Upper lobe of left lung (tissue), 6 donors: ENCODE measurements around the gene MAPK12. TPM values are rescaled to one million over a fixed set of nuclear protein-coding genes. Genes with fewer than 3 reads are reported as not detected.
A peak's percentile ranks its signal among the peaks of the same experiment; 100 is the strongest.

ENCODE experiments used
- ATAC-seq, 2 donors: fragments of 200-7000 bp; cut with Tn5 transposase; one replicate each; pipeline ENCODE4 v1.9.1; 2022; ENCODE audit warnings: mild to moderate bottlenecking in 2 of 2, moderate library complexity in 2 of 2; ENCODE audit not compliant: low FRiP score in 2 of 2
- DNase-seq, 2 donors: peaks; one replicate each; pipeline ENCODE4 v3.0.0-alpha.2; 2019 to 2020
- H3K27ac ChIP-seq, 4 donors: fragments of 200-600 bp; sonication (generic); one replicate each; pipeline ENCODE4 v1.5.1; 2016 to 2019
- H3K27me3 ChIP-seq, 4 donors: fragments of 200-600 bp; sonication (generic); one replicate each; pipeline ENCODE4 v1.5.1; 2017 to 2019
- H3K36me3 ChIP-seq, 4 donors: fragments of 200-600 bp; sonication (generic); one replicate each; pipeline ENCODE4 v1.5.1; 2016 to 2019
- H3K4me1 ChIP-seq, 4 donors: fragments of 200-600 bp; sonication (generic); one replicate each; pipeline ENCODE4 v1.5.1; 2018 to 2019
- H3K4me3 ChIP-seq, 4 donors: fragments of 200-600 bp; sonication (generic); one replicate each; pipeline ENCODE4 v1.5.1; 2017 to 2019; ENCODE audit warnings: mild to moderate bottlenecking in 2 of 4, moderate library complexity in 1 of 4
- H3K9me3 ChIP-seq, 4 donors: fragments of 200-600 bp; sonication (generic); one replicate each; pipeline ENCODE4 v1.5.1; 2018 to 2019
- EP300 ChIP-seq, 4 donors: sonication (generic); formaldehyde crosslinking; IDR thresholded peaks; one replicate each; pipeline ENCODE4 v1.5.1; 2017; ENCODE audit warnings: antibody characterized with exemption in 4 of 4, control low read depth in 2 of 4
- POLR2A ChIP-seq, 4 donors: fragments of 450-650 bp; IDR thresholded peaks; one replicate each; pipeline ENCODE4 v1.5.1; 2016 to 2017; ENCODE audit warnings: antibody characterized with exemption in 4 of 4, mild to moderate bottlenecking in 2 of 4
- POLR2AphosphoS5 ChIP-seq, 2 donors: sonication (generic); formaldehyde crosslinking; IDR thresholded peaks; one replicate each; pipeline ENCODE4 v1.5.1; 2017; ENCODE audit warnings: antibody characterized with exemption in 2 of 2
- WGBS, 2 donors: methylation state at CpG; one replicate each; pipeline ENCODE4 v1.1.5; 2017 to 2018; 5-methylcytosine and 5-hydroxymethylcytosine counted together
- total RNA-seq, 6 donors: library from RNA; depleted of rRNA in 4 of 6; stranded (reverse); fragments of >200 nt in 4 of 6; gene quantifications; one replicate each; pipeline versions ENCODE4 v1.1.0 to v1.2.1, GENCODE V29; 2016 to 2021
- TF ChIP-seq, protein P1 (sequence below), 6 experiments: fragments of 450-650 bp in 4 of 6; fragments of 200-600 bp in 2 of 6; sonication (generic) in 2 of 6; IDR thresholded peaks; one replicate each; pipeline ENCODE4 v1.5.1; 2016 to 2019; ENCODE audit warnings: antibody characterized with exemption in 6 of 6
- donor health status: DM: no; HTN: no; CAD: no; lungs with moderate emphysema.
- donor health status: DM: no; HTN: yes; CAD: no; lungs with severe emphysema.

The MAPK12 gene
- total RNA-seq, 6 donors from 2014 or later, result 3.1 to 19.2 (median 10.1) TPM

DNA sequence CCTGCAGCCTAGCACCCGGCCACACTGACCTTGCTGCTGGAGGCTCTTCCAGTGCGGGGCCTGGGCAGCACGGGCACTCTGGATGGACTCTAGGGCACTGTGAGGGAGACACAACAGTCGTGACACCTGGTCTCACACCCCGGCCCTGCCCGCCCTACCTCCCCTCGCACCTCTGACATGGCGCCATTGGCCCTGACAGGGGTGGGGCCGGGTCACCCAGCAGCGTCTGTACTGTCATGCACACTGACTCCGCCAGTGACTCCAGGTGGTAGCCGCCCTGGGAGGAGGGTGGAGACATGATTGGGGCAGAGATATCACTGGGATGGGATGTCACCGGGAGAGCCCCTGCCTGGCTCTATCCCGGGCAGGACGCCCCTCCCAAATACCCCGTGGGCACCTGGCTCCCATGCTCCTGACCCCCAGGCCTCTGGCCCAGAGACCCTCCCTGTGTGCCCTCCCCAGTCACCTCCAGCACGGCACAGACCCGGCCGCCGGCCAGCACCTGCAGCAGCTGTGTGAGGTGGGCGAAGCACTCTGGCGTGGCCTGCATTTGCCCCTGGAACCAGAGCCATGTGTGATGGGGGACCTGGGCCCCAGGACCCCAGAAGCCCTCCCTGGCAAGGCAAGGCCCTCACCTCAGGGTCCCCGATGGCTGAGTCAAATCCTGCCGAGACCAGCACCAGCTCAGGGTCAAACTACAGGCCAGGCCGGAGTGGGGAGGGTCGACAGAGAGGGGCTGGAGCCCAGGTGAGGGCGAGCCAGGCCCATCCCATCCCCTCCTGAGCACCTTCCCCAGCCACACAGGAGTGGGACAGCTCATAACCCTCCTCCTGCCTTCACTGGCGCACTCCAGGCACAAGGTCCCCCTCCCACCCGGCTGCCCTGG lies 13.0 kb downstream of the MAPK12 start:
- WGBS, 2 donors, result 92 to 98% methylated on average over 8 to 20 of the region's 29 CpGs
- Histone ChIP-seq H3K4me1 (peaks cover 36 to 73% (median 45%) of the 10 kb centered on the region in 4 donors), H3K27me3 (no peaks in the 10 kb centered on the region), H3K4me3 (no peak overlapping the region), H3K36me3 (peaks cover 3 to 30% (median 21%) of the 10 kb centered on the region in 4 donors), H3K9me3 (no peaks in the 10 kb centered on the region), H3K27ac (no peak overlapping the region)
- no peak for TF ChIP-seq POLR2A (IDR thresholded peaks at IDR 0.05)
- TF ChIP-seq EP300 (IDR thresholded peaks at IDR 0.05), result no peak
- TF ChIP-seq, protein P1, sequence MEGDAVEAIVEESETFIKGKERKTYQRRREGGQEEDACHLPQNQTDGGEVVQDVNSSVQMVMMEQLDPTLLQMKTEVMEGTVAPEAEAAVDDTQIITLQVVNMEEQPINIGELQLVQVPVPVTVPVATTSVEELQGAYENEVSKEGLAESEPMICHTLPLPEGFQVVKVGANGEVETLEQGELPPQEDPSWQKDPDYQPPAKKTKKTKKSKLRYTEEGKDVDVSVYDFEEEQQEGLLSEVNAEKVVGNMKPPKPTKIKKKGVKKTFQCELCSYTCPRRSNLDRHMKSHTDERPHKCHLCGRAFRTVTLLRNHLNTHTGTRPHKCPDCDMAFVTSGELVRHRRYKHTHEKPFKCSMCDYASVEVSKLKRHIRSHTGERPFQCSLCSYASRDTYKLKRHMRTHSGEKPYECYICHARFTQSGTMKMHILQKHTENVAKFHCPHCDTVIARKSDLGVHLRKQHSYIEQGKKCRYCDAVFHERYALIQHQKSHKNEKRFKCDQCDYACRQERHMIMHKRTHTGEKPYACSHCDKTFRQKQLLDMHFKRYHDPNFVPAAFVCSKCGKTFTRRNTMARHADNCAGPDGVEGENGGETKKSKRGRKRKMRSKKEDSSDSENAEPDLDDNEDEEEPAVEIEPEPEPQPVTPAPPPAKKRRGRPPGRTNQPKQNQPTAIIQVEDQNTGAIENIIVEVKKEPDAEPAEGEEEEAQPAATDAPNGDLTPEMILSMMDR (IDR thresholded peaks at IDR 0.05), result no peak
- TF ChIP-seq POLR2AphosphoS5 (IDR thresholded peaks at IDR 0.05), result no peak
- DNase-seq (peak in 1 of 2 donors; percentile 78), ATAC-seq (no peak)

DNA sequence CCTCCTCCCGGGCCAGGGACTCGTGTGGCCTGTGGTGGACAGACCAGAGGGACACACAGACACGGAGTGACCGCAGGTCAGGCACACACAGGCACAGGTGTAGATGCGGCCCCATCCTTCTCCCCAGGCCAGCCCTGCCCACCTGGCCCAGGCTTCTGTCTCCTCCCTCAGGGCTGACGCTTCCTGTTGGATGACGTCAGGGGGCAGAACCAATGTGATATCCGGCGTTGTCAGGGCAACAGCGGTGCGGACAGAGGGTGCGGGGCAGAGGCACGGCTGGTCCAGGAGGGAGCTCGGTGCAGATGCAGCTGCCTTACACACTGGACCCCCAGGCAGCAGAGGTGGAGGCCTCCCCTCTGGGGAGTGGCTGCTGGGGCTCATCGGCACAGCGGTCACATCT lies 13.7 kb downstream of the MAPK12 start:
- Histone ChIP-seq H3K9me3 (no peaks in the 10 kb centered on the region), H3K27ac (no peak overlapping the region), H3K4me1 (peaks cover 43 to 80% (median 51%) of the 10 kb centered on the region in 4 donors), H3K4me3 (no peak overlapping the region), H3K27me3 (no peaks in the 10 kb centered on the region), H3K36me3 (peaks cover 3 to 30% (median 21%) of the 10 kb centered on the region in 4 donors)
- DNase-seq, result peak in 1 of 2 donors; percentile 76
- TF ChIP-seq POLR2A (IDR thresholded peaks at IDR 0.05) (no peak), EP300 (IDR thresholded peaks at IDR 0.05) (no peak), POLR2AphosphoS5 (IDR thresholded peaks at IDR 0.05) (no peak)
- TF ChIP-seq, protein P1 (IDR thresholded peaks at IDR 0.05), result no peak
- 57 to 64% methylated on average over 7 to 14 of the region's 16 CpGs for WGBS, 2 donors
- no peak for ATAC-seq

DNA sequence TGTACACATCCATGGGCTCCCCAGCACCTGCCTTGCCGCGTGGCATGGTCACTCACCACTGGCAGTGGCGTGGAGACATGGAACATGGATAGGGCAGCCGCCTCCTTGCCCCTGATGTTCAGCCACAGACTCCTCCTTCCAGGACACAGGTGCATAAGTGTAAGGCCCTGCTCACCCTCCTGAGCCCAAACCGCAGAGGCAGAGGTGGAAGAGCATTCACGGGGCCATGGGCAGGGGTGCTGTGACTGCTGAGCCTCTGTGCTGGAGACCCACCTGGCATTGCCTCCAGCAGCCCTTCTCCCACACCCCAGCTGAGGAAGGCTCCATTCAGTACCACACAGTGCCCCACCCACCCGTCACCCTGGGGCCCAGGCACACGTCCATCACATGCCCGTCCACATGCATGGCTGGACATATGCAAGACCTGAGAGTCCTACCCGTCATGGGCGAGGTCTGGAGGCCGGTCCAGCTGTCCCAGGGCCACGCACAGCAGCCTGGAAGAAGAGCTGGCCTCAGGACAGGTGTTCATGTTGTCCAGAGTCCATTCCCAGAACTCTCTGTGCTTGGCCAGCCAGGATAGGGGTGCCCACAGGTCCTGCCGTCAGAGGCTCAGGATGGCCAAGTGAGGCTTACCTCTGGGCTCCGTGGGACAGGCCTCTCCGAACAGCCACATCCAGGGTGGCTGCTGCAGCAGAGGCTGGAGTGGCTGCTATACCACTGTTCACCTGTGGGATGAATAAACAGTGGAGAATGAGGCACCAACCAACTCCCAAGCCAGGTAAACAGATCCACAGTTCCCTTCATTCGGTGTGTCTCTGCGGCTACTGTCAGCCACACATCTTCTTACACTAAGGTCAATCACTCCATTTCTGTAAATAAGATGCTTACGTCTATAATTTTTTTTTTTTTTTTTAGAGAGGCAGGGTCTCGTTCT lies 15.0 kb downstream of the MAPK12 start:
- peak in 1 of 2 donors; percentile 62 for DNase-seq
- H3K27ac ChIP-seq, result no peak overlapping the region
- 87 to 93% methylated on average over 6 to 16 of the region's 20 CpGs for WGBS, 2 donors
- peak overlapping the region in 1 of 4 donors; percentile 84 for H3K4me3 ChIP-seq
- peaks cover 48 to 84% (median 59%) of the 10 kb centered on the region in 4 donors for H3K4me1 ChIP-seq
- H3K36me3 ChIP-seq, result peaks cover 3 to 30% (median 21%) of the 10 kb centered on the region in 4 donors
- no peaks in the 10 kb centered on the region for H3K27me3 ChIP-seq
- no peak for ATAC-seq
- H3K9me3 ChIP-seq, result no peaks in the 10 kb centered on the region
- no peak for TF ChIP-seq POLR2A (IDR thresholded peaks at IDR 0.05)
- TF ChIP-seq, protein P1 (IDR thresholded peaks at IDR 0.05), result no peak
- TF ChIP-seq EP300 (IDR thresholded peaks at IDR 0.05), result no peak
- TF ChIP-seq POLR2AphosphoS5 (IDR thresholded peaks at IDR 0.05), result no peak

- TF ChIP-seq POLR2A (IDR thresholded peaks at IDR 0.05) (no peak), EP300 (IDR thresholded peaks at IDR 0.05) (no peak), POLR2AphosphoS5 (IDR thresholded peaks at IDR 0.05) (no peak)
- TF ChIP-seq, protein P1 (IDR thresholded peaks at IDR 0.05), result no peak
- H3K27ac ChIP-seq, result peak overlapping the region; percentile 91 to 97 (median 95)
- H3K27me3 ChIP-seq, result no peaks in the 10 kb centered on the region
- peaks cover 3 to 32% (median 21%) of the 10 kb centered on the region in 4 donors for H3K36me3 ChIP-seq
- ATAC-seq (peak; percentile 2 to 50), DNase-seq (peak in 1 of 2 donors; percentile 77)
- peak overlapping the region; percentile 84 to 99 (median 94) for H3K4me3 ChIP-seq
- WGBS, 2 donors, result 15 to 21% methylated on average over 13 to 42 of the region's 53 CpGs
- peaks cover 51 to 84% (median 60%) of the 10 kb centered on the region in 4 donors for H3K4me1 ChIP-seq
- no peaks in the 10 kb centered on the region for H3K9me3 ChIP-seq
These were observed 16.0 kb downstream of the MAPK12 start for GRCh38 chr22:50245214-50246072.
